Measurements from ENCODE around the gene PVR.
"Not testable (repeated sequence)": the region's sequence is repeated elsewhere in the genome, so short reads cannot be mapped to it uniquely, and the experiment has no call there.

The PVR gene

DNA sequence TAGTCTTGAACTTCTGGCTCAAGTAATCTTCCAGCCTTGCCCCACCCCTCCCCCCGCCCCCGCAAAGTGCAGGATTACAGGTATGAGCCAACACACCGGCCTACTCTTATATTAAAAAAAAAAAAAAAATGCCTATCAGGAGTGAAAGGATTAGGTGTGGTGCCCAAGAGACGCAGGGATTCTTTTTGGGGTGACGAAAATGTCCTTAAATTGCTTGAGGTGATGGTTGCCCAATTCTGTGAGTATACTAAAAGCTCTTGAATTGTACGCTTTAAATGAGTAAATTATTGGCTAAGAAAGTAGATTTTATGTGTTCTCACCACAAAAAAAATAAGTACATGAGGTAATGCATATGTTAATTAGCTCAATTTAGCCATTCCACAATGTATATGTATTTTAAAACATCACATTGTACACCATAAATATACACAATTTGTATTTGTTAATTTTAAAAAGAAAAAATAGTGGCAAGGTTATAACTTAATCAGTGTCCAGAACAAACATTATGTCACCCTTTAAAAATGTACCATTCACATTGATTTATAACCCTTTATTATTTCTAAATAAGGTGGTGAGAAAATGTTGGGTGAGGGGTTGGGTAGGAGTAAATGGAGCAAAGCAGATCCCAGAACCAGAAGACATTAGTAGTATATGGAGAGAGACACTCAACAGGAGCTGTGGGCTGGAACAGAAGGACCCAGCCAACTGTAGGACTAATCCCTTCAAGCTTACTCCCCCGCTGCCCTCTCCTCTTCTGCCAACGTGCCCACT lies 26.4 kb upstream of the PVR start:
- no peak for DNase-seq (ENCODE audit: low read depth in 1 of 2, low spot score in 1 of 2)

DNA sequence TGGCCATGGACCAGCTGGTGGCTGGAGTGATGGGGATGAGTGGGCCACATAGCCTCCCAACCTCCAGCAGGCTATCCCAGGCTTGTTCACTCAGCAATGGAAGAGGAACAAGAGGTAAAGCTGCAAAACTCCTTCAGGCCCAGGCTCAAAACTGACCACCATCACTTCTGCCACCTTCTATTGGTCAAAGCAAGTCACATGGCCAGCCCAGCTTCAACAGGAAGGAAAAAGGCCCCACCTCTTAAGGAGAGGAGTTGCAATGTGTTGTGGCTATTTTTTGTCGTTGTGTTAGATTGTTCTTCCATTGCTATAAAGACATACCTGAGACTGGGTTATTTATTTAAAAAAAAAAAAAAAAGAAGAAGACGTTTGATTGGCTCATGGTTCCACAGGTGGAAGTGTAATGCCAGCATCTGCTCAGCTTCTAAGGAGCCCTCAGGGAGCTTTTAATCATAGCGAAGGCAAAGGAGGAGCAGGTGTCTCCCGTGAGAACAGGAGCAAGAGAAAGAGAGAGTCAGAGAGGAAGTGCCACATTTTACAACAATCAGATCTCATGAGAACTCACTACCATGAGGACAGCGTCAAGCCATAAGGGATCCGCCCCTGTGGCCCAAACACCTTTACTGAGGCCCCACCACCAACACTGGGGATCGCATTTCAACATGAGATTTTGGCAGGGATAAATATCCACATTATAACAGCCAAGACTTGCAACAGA lies 24.9 kb upstream of the PVR start:
- DNase-seq (ENCODE audit: low read depth in 1 of 2, low spot score in 1 of 2) = no peak

- DNase-seq (ENCODE audit: low read depth in 1 of 2, low spot score in 1 of 2) = no peak
Measured at GRCh38 chr19:44620667-44621066, 23.0 kb upstream of the PVR start.

DNA sequence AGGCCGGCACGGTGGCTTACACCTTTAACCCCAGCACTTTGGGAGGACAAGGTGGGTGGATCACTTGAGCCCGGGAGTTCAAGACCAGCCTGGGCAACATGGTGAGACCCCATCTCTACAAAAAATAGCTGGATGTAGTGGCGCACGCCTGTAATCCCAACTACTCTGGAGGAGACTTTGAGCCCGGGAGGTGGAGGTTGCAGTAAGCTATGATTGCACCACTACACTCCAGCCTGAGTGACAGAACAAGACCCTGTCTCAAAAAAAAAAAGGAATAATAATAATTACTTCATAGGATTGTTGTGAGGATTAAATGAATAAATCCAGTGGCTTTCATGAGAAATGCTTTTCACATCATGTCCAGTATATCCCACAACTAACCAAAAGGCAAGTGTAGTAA lies 22.3 kb upstream of the PVR start:
- DNase-seq (ENCODE audit: low read depth in 1 of 2, low spot score in 1 of 2) = no peak

DNA sequence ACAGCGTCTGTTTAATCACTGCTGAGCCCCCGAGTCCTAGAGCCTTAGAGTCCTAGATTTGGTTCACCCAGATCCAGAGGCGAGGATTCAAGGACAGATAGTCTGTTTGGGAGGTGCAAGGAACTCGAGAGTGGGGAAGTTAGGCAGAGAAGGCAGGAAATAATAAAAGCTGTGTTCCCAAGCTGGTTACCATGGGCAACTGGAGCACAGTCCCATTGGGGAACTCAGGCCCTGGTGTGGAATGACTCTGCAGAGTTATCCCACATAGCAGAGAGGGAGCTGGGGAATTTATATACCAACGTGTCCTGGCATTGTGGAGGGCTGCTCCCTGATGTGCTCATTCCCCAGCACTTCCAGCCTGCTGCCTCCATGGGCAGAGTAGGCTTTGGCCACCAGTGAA lies 20.6 kb upstream of the PVR start:
- DNase-seq (ENCODE audit: low read depth in 1 of 2, low spot score in 1 of 2) = no peak

GRCh38 chr19:44623626-44624025 lies 20.1 kb upstream of the PVR start:
- no peak for DNase-seq (ENCODE audit: low read depth in 1 of 2, low spot score in 1 of 2)

DNA sequence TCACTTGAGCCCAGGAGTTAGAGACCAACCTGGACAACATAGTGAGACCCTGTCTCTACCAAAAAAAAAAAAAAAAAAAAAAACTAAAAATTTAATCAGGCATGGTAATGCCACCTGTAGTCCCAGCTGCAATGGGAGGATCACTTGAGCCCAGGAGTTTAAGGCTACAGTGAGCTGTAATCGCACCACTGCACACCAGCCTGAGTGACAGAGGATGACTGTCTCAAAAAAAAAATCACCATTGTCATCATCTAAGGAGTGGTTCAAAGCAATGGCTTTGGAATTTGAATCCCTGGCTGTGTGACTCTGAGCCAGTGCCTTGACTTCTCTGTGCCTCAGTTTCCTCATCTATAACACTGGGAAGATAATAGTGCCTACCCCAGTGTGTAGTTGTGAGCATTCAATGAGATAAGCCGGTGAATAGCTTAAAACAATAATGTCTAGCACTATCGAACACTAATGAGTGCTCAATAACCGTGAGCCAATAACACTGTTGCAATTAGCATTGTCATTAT lies 18.8 kb upstream of the PVR start:
- DNase-seq (ENCODE audit: low read depth in 1 of 2, low spot score in 1 of 2) = no peak

DNA sequence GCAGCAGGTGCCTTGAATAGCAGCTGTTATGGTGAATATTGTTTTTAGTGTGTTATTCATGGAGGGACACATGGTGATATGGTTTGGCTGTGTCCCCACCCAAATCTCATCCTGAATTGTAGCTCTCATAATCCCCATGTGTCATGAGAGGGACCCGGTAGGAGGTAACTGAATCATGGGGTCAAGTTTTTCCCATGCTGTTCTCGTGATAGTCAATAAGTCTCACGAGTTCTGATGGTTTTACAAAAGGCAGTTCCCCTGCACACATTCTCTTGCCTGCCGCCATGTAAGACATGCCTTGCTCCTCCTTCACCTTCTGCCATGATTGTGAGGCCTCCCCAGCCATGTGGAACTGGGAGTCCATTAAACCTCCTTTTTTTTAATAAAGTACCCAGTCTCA lies 18.1 kb upstream of the PVR start:
- DNase-seq (ENCODE audit: low read depth in 1 of 2, low spot score in 1 of 2) = not testable (repeated sequence)

GRCh38 chr19:44626048-44626624 lies 17.6 kb upstream of the PVR start:
- DNase-seq (ENCODE audit: low read depth in 1 of 2, low spot score in 1 of 2) = no peak

GRCh38 chr19:44627631-44628030 lies 16.1 kb upstream of the PVR start:
- DNase-seq (ENCODE audit: low read depth in 1 of 2, low spot score in 1 of 2) = no peak

DNA sequence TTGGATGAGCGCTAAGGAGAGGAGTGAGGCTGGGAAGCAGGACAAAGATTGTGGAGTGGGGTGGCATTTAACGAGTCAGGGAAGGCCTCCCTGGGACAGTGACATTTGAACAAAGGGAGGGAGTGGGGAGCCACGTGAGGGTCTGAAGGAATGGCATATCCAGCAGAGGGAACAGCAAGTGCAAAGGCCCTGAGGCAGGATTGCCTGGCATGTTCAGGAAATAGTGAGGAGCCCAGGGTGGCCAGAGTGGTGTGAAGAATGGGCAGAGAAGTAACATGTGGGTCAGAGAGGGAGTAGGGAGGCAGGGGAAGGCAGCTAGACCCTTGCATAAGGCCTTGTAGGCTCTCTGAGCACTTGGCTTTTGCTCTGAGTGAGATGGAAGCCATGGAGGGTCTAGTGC lies 14.9 kb upstream of the PVR start:
- DNase-seq (ENCODE audit: low read depth in 1 of 2, low spot score in 1 of 2) = no peak

- not testable (repeated sequence) for DNase-seq (ENCODE audit: low read depth in 1 of 2, low spot score in 1 of 2)
Measured at GRCh38 chr19:44631611-44632010, 12.1 kb upstream of the PVR start.

- DNase-seq (ENCODE audit: low read depth in 1 of 2, low spot score in 1 of 2) = not testable (repeated sequence)
Measured at GRCh38 chr19:44634058-44634457, 9.7 kb upstream of the PVR start.

GRCh38 chr19:44634785-44635184 lies 8.9 kb upstream of the PVR start:
- DNase-seq (ENCODE audit: low read depth in 1 of 2, low spot score in 1 of 2) = no peak

- DNase-seq (ENCODE audit: low read depth in 1 of 2, low spot score in 1 of 2) = no peak
Measured at GRCh38 chr19:44635581-44636438, 7.9 kb upstream of the PVR start.

GRCh38 chr19:44636439-44637389 lies 7.0 kb upstream of the PVR start:
- no peak for DNase-seq (ENCODE audit: low read depth in 1 of 2, low spot score in 1 of 2)

GRCh38 chr19:44637390-44637764 lies 6.3 kb upstream of the PVR start:
- no peak for DNase-seq (ENCODE audit: low read depth in 1 of 2, low spot score in 1 of 2)

- no peak for DNase-seq (ENCODE audit: low read depth in 1 of 2, low spot score in 1 of 2)
Measured at GRCh38 chr19:44640518-44640917, 3.2 kb upstream of the PVR start.

GRCh38 chr19:44641501-44642265 lies 2.0 kb upstream of the PVR start:
- no peak for DNase-seq (ENCODE audit: low read depth in 1 of 2, low spot score in 1 of 2)

All from activated T-helper 1 cell treated with anti-CD3 and anti-CD28 coated beads, Interleukin-2, amount 50 U/mL, for 16 hours (primary cell).